Measurements from ENCODE around the gene CPB2. TPM values are rescaled to one million over a fixed set of nuclear protein-coding genes. Genes with fewer than 3 reads are reported as not detected.

Gene CPB2
- total and polyA plus RNA-seq, 9 of the 15 experiments (the other 6 are each of a cell fraction or from before 2014, with no cell fraction given), result 0.03 to 0.16 (median 0.07) TPM; not detected in 6

GRCh38 chr13:46058268-46058667, 46.6 kb downstream of the CPB2 start (continued):
- TF ChIP-seq ARNT (IDR thresholded peaks at IDR 0.05), result no peak
- TF ChIP-seq CBX1 (IDR thresholded peaks at IDR 0.05; ENCODE audit: low read depth), result no peak

DNA sequence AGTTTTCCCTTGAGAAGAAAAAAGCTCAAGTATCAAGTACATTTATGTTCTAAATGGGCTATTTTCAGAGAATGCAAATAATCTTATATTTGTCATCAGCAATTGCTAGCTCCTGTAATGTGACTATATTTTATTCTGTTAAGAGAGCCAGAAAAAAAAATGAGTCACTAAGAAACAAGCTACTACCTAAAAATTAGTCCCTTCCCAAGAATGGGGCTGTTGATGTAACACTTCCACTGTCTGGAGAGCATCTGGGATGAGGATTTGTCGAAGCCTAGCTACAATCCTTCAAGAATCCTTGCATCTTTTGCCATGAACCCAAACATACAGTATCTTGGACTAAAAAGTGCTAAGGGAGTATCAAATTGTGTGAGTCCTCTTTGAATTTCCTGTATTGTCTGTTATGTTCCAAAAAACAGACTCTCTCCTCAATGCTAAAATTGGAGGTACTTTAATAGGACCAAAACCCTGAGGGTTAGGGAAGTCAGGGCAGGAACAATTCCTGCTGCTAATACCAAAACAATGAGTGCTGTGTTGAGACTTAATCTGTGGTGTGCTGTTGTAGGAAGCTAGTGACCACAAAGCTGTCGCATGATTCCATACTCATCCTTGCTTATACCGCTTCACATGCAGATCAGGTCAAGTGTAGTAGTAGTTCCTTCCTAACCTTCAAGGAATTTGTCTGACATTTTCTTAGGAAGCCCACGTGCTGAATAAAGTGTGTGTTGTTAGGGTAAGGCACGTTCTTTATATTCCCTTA, 47.4 kb downstream of the CPB2 start:
- DNase-seq (ENCODE audit: extremely low read depth in 1 of 4, low spot score in 3 of 4), result no peak
- peaks cover 5% of the 10 kb centered on the region; the same call in 1 of the 3 replicates for H3K79me2 ChIP-seq (ENCODE audit: control insufficient read depth, insufficient read depth, low read length)
- intact Hi-C loops (cut with micrococcal nuclease) (no loop called here), in situ Hi-C loops (cut with MboI) (no loop called here)
- WGBS (ENCODE audit: insufficient coverage, low coverage, missing lambda C conversion rate), result 32% methylated on average over 5 of the region's 5 CpGs
- H3K9me1 ChIP-seq (ENCODE audit: control insufficient read depth, insufficient read depth, low read length), result no peaks in the 10 kb centered on the region
- no peak for ATAC-seq
- no peaks in the 10 kb centered on the region for H3K36me3 ChIP-seq (ENCODE audit: control insufficient read depth, insufficient read depth, low read length)
- ChIA-PET POLR2A (no interaction called here), CTCF (ENCODE audit: low intra/inter-chr PET ratio) (no interaction called here)
- H4K20me1 ChIP-seq (replicated peaks; ENCODE audit: control insufficient read depth, insufficient read depth, low read length), result no peaks in the 10 kb centered on the region
- no peak overlapping the region for H2AFZ ChIP-seq (ENCODE audit: low read depth, low read length)
- BruUV-seq (replicated peaks), result no TSS peak
- no peak overlapping the region for H3K9ac ChIP-seq (ENCODE audit: insufficient read depth in 1 of 2, low read depth in 2 of 2, low read length in 2 of 2)
- no peaks in the 10 kb centered on the region for H3K9me3 ChIP-seq (replicated peaks; ENCODE audit: control insufficient read depth, insufficient read depth, low read depth, low read length)
- H3K4me3 ChIP-seq, result no peak overlapping the region
- H3K27ac ChIP-seq (ENCODE audit: extremely low read depth, low read depth, low read length), result no peak overlapping the region
- no peak overlapping the region for H3K4me2 ChIP-seq (ENCODE audit: insufficient read depth, low read length)
- no peaks in the 10 kb centered on the region for H3K27me3 ChIP-seq (ENCODE audit: control insufficient read depth in 2 of 2, insufficient read depth in 2 of 2, low read length in 2 of 2)
- peaks cover 0 to 6% of the 10 kb centered on the region in 2 experiments; a peak in 2 of 5 replicates for H3K4me1 ChIP-seq (replicated peaks in 1 of 2; ENCODE audit: control insufficient read depth in 2 of 2, insufficient read depth in 2 of 2, low read length in 2 of 2)
- FAIRE-seq, result no peak
- TF ChIP-seq, protein P1, sequence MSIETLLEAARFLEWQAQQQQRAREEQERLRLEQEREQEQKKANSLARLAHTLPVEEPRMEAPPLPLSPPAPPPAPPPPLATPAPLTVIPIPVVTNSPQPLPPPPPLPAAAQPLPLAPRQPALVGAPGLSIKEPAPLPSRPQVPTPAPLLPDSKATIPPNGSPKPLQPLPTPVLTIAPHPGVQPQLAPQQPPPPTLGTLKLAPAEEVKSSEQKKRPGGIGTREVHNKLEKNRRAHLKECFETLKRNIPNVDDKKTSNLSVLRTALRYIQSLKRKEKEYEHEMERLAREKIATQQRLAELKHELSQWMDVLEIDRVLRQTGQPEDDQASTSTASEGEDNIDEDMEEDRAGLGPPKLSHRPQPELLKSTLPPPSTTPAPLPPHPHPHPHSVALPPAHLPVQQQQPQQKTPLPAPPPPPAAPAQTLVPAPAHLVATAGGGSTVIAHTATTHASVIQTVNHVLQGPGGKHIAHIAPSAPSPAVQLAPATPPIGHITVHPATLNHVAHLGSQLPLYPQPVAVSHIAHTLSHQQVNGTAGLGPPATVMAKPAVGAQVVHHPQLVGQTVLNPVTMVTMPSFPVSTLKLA (conservative IDR thresholded peaks at IDR 0.05), result no peak
- TF ChIP-seq CAMTA2 (CRISPR knock-in tag; conservative IDR thresholded peaks at IDR 0.05), result no peak
- TF ChIP-seq SNRNP70 (optimal IDR thresholded peaks at IDR 0.05; ENCODE audit: low read depth, low read length), result no peak
- TF ChIP-seq MAFK (IDR thresholded peaks at IDR 0.05; ENCODE audit: low read length), result no peak
- TF ChIP-seq, protein P2, sequence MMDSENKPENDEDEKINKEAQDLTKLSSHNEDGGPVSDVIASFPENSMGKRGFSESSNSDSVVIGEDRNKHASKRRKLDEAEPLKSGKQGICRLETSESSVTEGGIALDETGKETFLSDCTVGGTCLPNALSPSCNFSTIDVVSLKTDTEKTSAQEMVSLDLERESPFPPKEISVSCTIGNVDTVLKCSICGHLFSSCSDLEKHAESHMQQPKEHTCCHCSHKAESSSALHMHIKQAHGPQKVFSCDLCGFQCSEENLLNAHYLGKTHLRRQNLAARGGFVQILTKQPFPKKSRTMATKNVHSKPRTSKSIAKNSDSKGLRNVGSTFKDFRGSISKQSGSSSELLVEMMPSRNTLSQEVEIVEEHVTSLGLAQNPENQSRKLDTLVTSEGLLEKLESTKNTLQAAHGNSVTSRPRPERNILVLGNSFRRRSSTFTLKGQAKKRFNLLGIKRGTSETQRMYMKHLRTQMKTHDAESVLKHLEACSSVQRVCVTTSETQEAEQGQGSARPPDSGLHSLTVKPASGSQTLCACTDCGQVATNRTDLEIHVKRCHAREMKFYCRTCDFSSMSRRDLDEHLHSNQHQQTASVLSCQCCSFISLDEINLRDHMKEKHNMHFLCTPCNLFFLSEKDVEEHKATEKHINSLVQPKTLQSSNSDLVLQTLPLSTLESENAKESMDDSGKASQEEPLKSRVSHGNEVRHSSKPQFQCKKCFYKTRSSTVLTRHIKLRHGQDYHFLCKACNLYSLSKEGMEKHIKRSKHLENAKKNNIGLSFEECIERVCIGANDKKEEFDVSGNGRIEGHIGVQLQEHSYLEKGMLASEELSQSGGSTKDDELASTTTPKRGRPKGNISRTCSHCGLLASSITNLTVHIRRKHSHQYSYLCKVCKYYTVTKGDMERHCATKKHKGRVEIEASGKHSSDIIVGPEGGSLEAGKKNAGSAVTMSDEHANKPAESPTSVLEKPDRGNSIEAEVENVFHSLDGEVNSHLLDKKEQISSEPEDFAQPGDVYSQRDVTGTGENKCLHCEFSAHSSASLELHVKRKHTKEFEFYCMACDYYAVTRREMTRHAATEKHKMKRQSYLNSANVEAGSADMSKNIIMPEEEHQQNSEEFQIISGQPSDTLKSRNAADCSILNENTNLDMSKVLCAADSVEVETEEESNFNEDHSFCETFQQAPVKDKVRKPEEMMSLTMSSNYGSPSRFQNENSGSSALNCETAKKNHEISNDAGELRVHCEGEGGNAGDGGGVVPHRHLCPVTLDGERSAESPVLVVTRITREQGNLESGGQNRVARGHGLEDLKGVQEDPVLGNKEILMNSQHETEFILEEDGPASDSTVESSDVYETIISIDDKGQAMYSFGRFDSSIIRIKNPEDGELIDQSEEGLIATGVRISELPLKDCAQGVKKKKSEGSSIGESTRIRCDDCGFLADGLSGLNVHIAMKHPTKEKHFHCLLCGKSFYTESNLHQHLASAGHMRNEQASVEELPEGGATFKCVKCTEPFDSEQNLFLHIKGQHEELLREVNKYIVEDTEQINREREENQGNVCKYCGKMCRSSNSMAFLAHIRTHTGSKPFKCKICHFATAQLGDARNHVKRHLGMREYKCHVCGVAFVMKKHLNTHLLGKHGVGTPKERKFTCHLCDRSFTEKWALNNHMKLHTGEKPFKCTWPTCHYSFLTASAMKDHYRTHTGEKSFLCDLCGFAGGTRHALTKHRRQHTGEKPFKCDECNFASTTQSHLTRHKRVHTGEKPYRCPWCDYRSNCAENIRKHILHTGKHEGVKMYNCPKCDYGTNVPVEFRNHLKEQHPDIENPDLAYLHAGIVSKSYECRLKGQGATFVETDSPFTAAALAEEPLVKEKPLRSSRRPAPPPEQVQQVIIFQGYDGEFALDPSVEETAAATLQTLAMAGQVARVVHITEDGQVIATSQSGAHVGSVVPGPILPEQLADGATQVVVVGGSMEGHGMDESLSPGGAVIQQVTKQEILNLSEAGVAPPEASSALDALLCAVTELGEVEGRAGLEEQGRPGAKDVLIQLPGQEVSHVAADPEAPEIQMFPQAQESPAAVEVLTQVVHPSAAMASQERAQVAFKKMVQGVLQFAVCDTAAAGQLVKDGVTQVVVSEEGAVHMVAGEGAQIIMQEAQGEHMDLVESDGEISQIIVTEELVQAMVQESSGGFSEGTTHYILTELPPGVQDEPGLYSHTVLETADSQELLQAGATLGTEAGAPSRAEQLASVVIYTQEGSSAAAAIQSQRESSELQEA (IDR thresholded peaks at IDR 0.05; ENCODE audit: low read depth), result no peak
- no peak for TF ChIP-seq ZEB2 (IDR thresholded peaks at IDR 0.05)
- no peak for TF ChIP-seq PRMT5 (CRISPR knock-in tag; IDR thresholded peaks at IDR 0.05)
- no peak for TF ChIP-seq CBFB (CRISPR knock-in tag; IDR thresholded peaks at IDR 0.05)
